Measurements from ENCODE around the gene STRAP. TPM values are rescaled to one million over a fixed set of nuclear protein-coding genes. Genes with fewer than 3 reads are reported as not detected.

Gene STRAP
- total RNA-seq, 1 experiment from 2014 or later: 210 TPM

GRCh38 chr12:15855646-15856045, 26.5 kb upstream of the STRAP start:
- no peak overlapping the region for H4K91ac ChIP-seq (ENCODE audit: insufficient read length, low read depth, low read length)
- H3K14ac ChIP-seq (ENCODE audit: insufficient read depth, low read length): no peak overlapping the region
- no peak overlapping the region for H3K4ac ChIP-seq (ENCODE audit: low read depth, low read length)
- H3K79me1 ChIP-seq (ENCODE audit: insufficient read depth, low read depth, low read length, poor library complexity, severe bottlenecking): no peaks in the 10 kb centered on the region
- no peaks in the 10 kb centered on the region for H3K79me2 ChIP-seq (ENCODE audit: insufficient read depth, low read length)
- no peaks in the 10 kb centered on the region for H4K20me1 ChIP-seq (ENCODE audit: control insufficient read depth, insufficient read depth, insufficient read length)
- H3K4me1 ChIP-seq (ENCODE audit: insufficient read depth, low read length): no peaks in the 10 kb centered on the region; the same call in 1 of the 2 replicates
- H3K4me2 ChIP-seq (ENCODE audit: insufficient read depth, insufficient read length, low read length): no peak overlapping the region
- no peak for TF ChIP-seq CTCF (conservative IDR thresholded peaks at IDR 0.05)
- no peaks in the 10 kb centered on the region for H3K23me2 ChIP-seq (ENCODE audit: insufficient read length, low read depth, low read length, poor library complexity, severe bottlenecking)
- H3K4me3 Mint-ChIP-seq: no peak overlapping the region
- WGBS (ENCODE audit: extremely low coverage, insufficient read length, low lambda C conversion rate): no CpG with 5 or more reads among the region's 1 CpG
- no peaks in the 10 kb centered on the region for H3K27me3 Mint-ChIP-seq (ENCODE audit: low read depth)
- no peak overlapping the region for H3K56ac ChIP-seq (ENCODE audit: insufficient read length, low read depth, low read length)
- no peaks in the 10 kb centered on the region for H3K36me3 Mint-ChIP-seq (ENCODE audit: insufficient read depth in 1 of 3, low read depth in 3 of 3)
- H3K27ac ChIP-seq (ENCODE audit: insufficient read length, low read depth, low read length): no peak overlapping the region
- no peak overlapping the region for H4K8ac ChIP-seq (replicated peaks; ENCODE audit: insufficient read length, low read depth, low read length)
- H2BK120ac ChIP-seq (ENCODE audit: low read depth, low read length, poor library complexity, severe bottlenecking): no peak overlapping the region
- no peak overlapping the region for H2AFZ ChIP-seq (ENCODE audit: low read length)
- H3K18ac ChIP-seq (ENCODE audit: insufficient read length, low read depth, low read length): no peak overlapping the region
- no peak overlapping the region for H3T11ph ChIP-seq (ENCODE audit: low read length)
- no peaks in the 10 kb centered on the region for H3K27me3 ChIP-seq (ENCODE audit: insufficient read depth, low read length)
- DNase-seq: no peak
- H3K9me3 ChIP-seq (ENCODE audit: control insufficient read depth, low read depth, low read length): no peaks in the 10 kb centered on the region
- H2BK20ac ChIP-seq (ENCODE audit: low read depth, low read length, poor library complexity, severe bottlenecking): no peak overlapping the region
- no peak overlapping the region for H2AK5ac ChIP-seq (ENCODE audit: insufficient read length, low read length)
- H4K5ac ChIP-seq (ENCODE audit: insufficient read length, low read depth, low read length): no peak overlapping the region
- no peak overlapping the region for H2BK12ac ChIP-seq (ENCODE audit: insufficient read length, low read depth, low read length)
- peaks cover 0 to 19% of the 10 kb centered on the region in 2 experiments; a peak in 3 of 4 replicates for H3K4me1 Mint-ChIP-seq
- H3K9me3 Mint-ChIP-seq: no peaks in the 10 kb centered on the region
- H2BK15ac ChIP-seq (ENCODE audit: low read depth, low read length): no peak overlapping the region
- H3K27ac Mint-ChIP-seq: no peak overlapping the region
- no peak overlapping the region for H2BK5ac ChIP-seq (ENCODE audit: insufficient read length, low read length)
- H3K23ac ChIP-seq (ENCODE audit: insufficient read length, low read depth, low read length): no peak overlapping the region
- H3K9ac ChIP-seq (ENCODE audit: extremely low read depth, insufficient read length, low read length): no peak overlapping the region
